Measurements from ENCODE around the gene RELL2.

- TF ChIP-seq ZNF626 (tag by site-specific recombination; IDR thresholded peaks at IDR 0.05) (no peak), ZBTB7A (tag by site-specific recombination; IDR thresholded peaks at IDR 0.05; ENCODE audit: low read depth) (no peak), ZNF777 (tag by site-specific recombination; IDR thresholded peaks at IDR 0.05; ENCODE audit: borderline replicate concordance) (no peak), ZNF114 (tag by site-specific recombination; IDR thresholded peaks at IDR 0.05) (no peak), ZNF660 (tag by site-specific recombination; IDR thresholded peaks at IDR 0.05) (no peak), YY1 (tag by site-specific recombination; IDR thresholded peaks at IDR 0.05) (no peak), CTCF (tag by site-specific recombination; IDR thresholded peaks at IDR 0.05) (no peak), ZNF837 (tag by site-specific recombination; IDR thresholded peaks at IDR 0.05) (no peak), ZNF391 (tag by site-specific recombination; IDR thresholded peaks at IDR 0.05; ENCODE audit: borderline replicate concordance, low read depth) (no peak), ZNF24 (tag by site-specific recombination; IDR thresholded peaks at IDR 0.05) (no peak), REPIN1 (tag by site-specific recombination; IDR thresholded peaks at IDR 0.05; ENCODE audit: low read depth) (no peak), ELK4 (IDR thresholded peaks at IDR 0.05; ENCODE audit: borderline replicate concordance, low read depth, low read length) (no peak)
These were observed 13.2 kb upstream of the RELL2 start for GRCh38 chr5:141623611-141624010.

All from HEK293 (cell line).